Hepatocyte (in vitro differentiated cells): ENCODE data around the gene RDH16.

Source experiments
- CTCF ChIP-seq: fragments of 200-600 bp; sonication (generic); IDR thresholded peaks from 2 replicates; pipeline ENCODE4 v1.5.1; 2016; ENCODE audit warnings: antibody characterized with exemption, mild to moderate bottlenecking; ENCODE audit not compliant: poor library complexity
- EZH2phosphoT487 ChIP-seq: fragments of 200-600 bp; sonication (generic); IDR thresholded peaks from one replicate; pipeline ENCODE4 v1.6.1; 2018; ENCODE audit warnings: antibody characterized with exemption, mild to moderate bottlenecking, low read depth, moderate library complexity; ENCODE audit not compliant: unreplicated experiment, severe bottlenecking

DNA sequence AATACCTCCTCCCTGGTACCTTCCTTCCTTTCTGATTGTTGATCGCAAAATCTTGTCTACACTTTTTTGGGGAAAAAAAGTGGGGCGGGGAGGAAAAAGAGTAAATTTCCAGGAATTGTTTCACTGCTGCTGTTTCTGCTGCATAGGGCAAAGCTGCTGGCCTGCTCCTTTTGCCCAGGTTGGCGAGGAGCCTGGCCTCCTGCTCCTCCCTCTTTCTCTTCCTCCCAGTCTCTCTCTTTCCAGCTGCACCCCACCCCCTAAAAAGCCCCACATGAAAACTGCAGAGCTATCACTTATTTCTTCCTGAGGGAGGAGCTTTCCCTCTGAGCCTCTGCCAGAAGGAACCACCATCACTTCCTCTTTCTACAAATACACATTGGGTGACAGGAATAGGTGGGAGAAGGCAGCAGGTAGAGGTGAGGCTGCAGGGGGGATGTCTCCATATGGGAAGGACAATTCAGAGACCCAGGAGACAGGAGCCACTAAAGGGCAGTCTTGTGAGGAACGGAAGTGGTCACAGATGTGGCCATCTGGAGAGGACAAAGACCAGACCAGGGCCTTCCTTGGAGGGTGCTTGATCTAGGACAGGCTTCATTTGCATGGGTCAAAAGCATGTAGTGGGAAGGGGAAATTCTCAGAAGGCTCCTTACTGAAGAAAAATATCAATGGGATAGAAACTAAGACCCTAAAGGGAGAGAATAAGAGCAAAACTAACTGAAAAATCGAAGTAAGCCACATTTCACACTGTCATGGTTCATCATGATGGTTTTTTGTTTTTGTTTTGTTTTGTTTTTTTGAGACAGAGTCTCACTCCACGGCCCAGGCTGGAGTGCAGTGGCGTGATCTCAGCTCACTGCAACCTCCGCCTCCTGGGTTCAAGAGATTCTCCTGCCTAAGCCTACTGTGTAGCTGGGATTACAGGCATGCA is 34.2 kb upstream of the RDH16 start:
- no peak for TF ChIP-seq CTCF
- TF ChIP-seq EZH2phosphoT487 = no peak
